Effector CD8-positive, alpha-beta T cell (primary cell): ENCODE measurements around the gene ZBTB45.
"Not testable (repeated sequence)": the region's sequence is repeated elsewhere in the genome, so short reads cannot be mapped to it uniquely, and the experiment has no call there.

Source experiments
- DNase-seq: peaks from one replicate; lab custom pipeline; 2025; lab: John Stamatoyannopoulos, UW

The ZBTB45 gene

GRCh38 chr19:58474997-58475713 is 44.5 kb downstream of the ZBTB45 start:
- no peak for DNase-seq

- no peak for DNase-seq
Observed at GRCh38 chr19:58474291-58474996, 45.2 kb downstream of the ZBTB45 start.

- no peak for DNase-seq
Observed at GRCh38 chr19:58473775-58474174, 45.8 kb downstream of the ZBTB45 start.

GRCh38 chr19:58471736-58472135 is 47.9 kb downstream of the ZBTB45 start:
- DNase-seq, result no peak

GRCh38 chr19:58470837-58471543 is 48.6 kb downstream of the ZBTB45 start:
- DNase-seq, result not testable (repeated sequence)

GRCh38 chr19:58469241-58470013 is 50.2 kb downstream of the ZBTB45 start:
- no peak for DNase-seq

GRCh38 chr19:58468216-58468839 is 51.3 kb downstream of the ZBTB45 start:
- DNase-seq, result no peak

GRCh38 chr19:58466760-58467589 is 52.6 kb downstream of the ZBTB45 start, which contains the start of gene ZNF324:
TSS of gene ZNF324 (plus strand) at chr19:58467080. CDS start at chr19:58469186, 2,106 bp downstream.
- peak; percentile 96 for DNase-seq

- no peak for DNase-seq
Observed at GRCh38 chr19:58466089-58466759, 53.4 kb downstream of the ZBTB45 start.
